CD14-positive monocyte (primary cell): ENCODE results near the gene CNTN5. TPM values are rescaled to one million over a fixed set of nuclear protein-coding genes. Genes with fewer than 3 reads are reported as not detected.

Source experiments
- DNase-seq, 3 donors: peaks; one replicate each; pipeline ENCODE4 v3.0.0-alpha.2; 2011 to 2022
- H2AFZ ChIP-seq: 2 replicates; pipeline ENCODE4 v1.6.0; 2012; ENCODE audit warnings: mild to moderate bottlenecking, low read depth, low read length, inconsistent platforms; ENCODE audit not compliant: insufficient read depth, poor library complexity, severe bottlenecking
- H3K27ac ChIP-seq, 2 donors: 1 replicate in 1 of 2; 2 replicates in 1 of 2; pipeline ENCODE4 v1.5.1; 2012 to 2013; ENCODE audit warnings: low read length in 2 of 2, control low read depth in 1 of 2, inconsistent platforms in 1 of 2, low read depth in 1 of 2, mild to moderate bottlenecking in 1 of 2
- H3K27me3 ChIP-seq, 2 donors: one replicate each; pipeline versions ENCODE4 v1.6.0 to v1.6.1; 2011 to 2013; ENCODE audit warnings: low read length in 2 of 2; ENCODE audit not compliant: control insufficient read depth in 2 of 2, insufficient read depth in 2 of 2
- H3K36me3 ChIP-seq, 2 donors: replicated peaks in 1 of 2; 1 replicate in 1 of 2; 2 replicates in 1 of 2; pipeline versions ENCODE4 v1.5.1 to v1.6.1; 2012 to 2013; ENCODE audit warnings: low read length in 2 of 2, control low read depth in 1 of 2, inconsistent platforms in 1 of 2, mild to moderate bottlenecking in 1 of 2; ENCODE audit not compliant: insufficient read depth in 2 of 2, control insufficient read depth in 1 of 2
- H3K4me1 ChIP-seq, 2 donors: 1 replicate in 1 of 2; 2 replicates in 1 of 2; pipeline versions ENCODE4 v1.5.1 to v1.6.1; 2012 to 2013; ENCODE audit warnings: low read length in 2 of 2, control low read depth in 1 of 2, inconsistent platforms in 1 of 2, mild to moderate bottlenecking in 1 of 2, moderate library complexity in 1 of 2; ENCODE audit not compliant: insufficient read depth in 2 of 2, control insufficient read depth in 1 of 2
- H3K4me2 ChIP-seq: replicated peaks from 2 replicates; pipeline ENCODE3; 2012; ENCODE audit warnings: low read length, moderate library complexity, mild to moderate bottlenecking; ENCODE audit not compliant: poor library complexity, severe bottlenecking; ENCODE audit errors: extremely low read depth
- H3K4me3 ChIP-seq, 3 experiments: fragments of 200-600 bp in 1 of 3; sonication (generic) in 1 of 3; replicated peaks in 1 of 3; 1 replicate in 2 of 3; 2 replicates in 1 of 3; pipeline ENCODE4 v1.5.1; 2011 to 2013; ENCODE audit warnings: low read length in 3 of 3, mild to moderate bottlenecking in 3 of 3, control low read depth in 2 of 3, low read depth in 2 of 3, inconsistent platforms in 1 of 3, moderate library complexity in 1 of 3
- H3K79me2 ChIP-seq: 2 replicates; pipeline ENCODE4 v1.6.0; 2012; ENCODE audit warnings: mild to moderate bottlenecking, control low read depth, inconsistent platforms, low read length, moderate library complexity; ENCODE audit not compliant: insufficient read depth
- H3K9ac ChIP-seq: 2 replicates; pipeline ENCODE4 v1.6.0; 2017; ENCODE audit warnings: low read length, mild to moderate bottlenecking; ENCODE audit not compliant: insufficient read depth, poor library complexity, severe bottlenecking
- H3K9me3 ChIP-seq, 2 donors: replicated peaks in 1 of 2; 1 replicate in 1 of 2; 2 replicates in 1 of 2; pipeline versions ENCODE4 v1.5.1 to v1.6.1; 2012 to 2013; ENCODE audit warnings: low read length in 2 of 2, control low read depth in 1 of 2; ENCODE audit not compliant: control insufficient read depth in 1 of 2, insufficient read depth in 1 of 2
- H4K20me1 ChIP-seq: 2 replicates; pipeline ENCODE4 v1.6.0; 2012; ENCODE audit warnings: mild to moderate bottlenecking, low read length, control low read depth, moderate library complexity; ENCODE audit not compliant: insufficient read depth
- H3K27ac Mint-ChIP-seq, 7 donors: one replicate each; pipeline ENCODE4 v1.8.0; 2020; ENCODE audit warnings: mild to moderate bottlenecking in 7 of 7, mixed read lengths in 7 of 7, moderate library complexity in 6 of 7, inconsistent platforms in 2 of 7
- H3K27me3 Mint-ChIP-seq, 3 donors: one replicate each; pipeline ENCODE4 v1.8.0; 2021 to 2022; ENCODE audit warnings: low read depth in 3 of 3, mild to moderate bottlenecking in 3 of 3, mixed read lengths in 3 of 3, moderate library complexity in 3 of 3, inconsistent platforms in 1 of 3
- H3K36me3 Mint-ChIP-seq, 2 donors: one replicate each; pipeline ENCODE4 v1.8.0; 2020; ENCODE audit warnings: mixed read lengths in 2 of 2, inconsistent platforms in 1 of 2, mild to moderate bottlenecking in 1 of 2
- H3K4me1 Mint-ChIP-seq: one replicate; pipeline ENCODE4 v1.8.0; 2020; ENCODE audit warnings: mild to moderate bottlenecking, mixed read lengths
- H3K4me3 Mint-ChIP-seq, 2 donors: one replicate each; pipeline ENCODE4 v1.8.0; 2020; ENCODE audit warnings: mild to moderate bottlenecking in 2 of 2, mixed read lengths in 2 of 2, moderate library complexity in 1 of 2
- H3K9me3 Mint-ChIP-seq, 7 donors: one replicate each; pipeline ENCODE4 v1.8.0; 2020 to 2022; ENCODE audit warnings: mixed read lengths in 7 of 7, mild to moderate bottlenecking in 6 of 7, moderate library complexity in 6 of 7, inconsistent platforms in 2 of 7
- CTCF ChIP-seq: fragments of 200-600 bp; IDR thresholded peaks from one replicate; pipeline ENCODE4 v1.8.0; 2022; ENCODE audit warnings: antibody characterized with exemption, mild to moderate bottlenecking
- WGBS: methylation state at CpG from one replicate; pipeline ENCODE4 v1.1.5; 2013; ENCODE audit warnings: missing lambda C conversion rate; ENCODE audit not compliant: insufficient coverage; 5-methylcytosine and 5-hydroxymethylcytosine counted together
- intact Hi-C, 2 donors: fragments of 100-400 bp; cut with micrococcal nuclease; formaldehyde crosslinking; loops; one replicate each; pipeline versions ENCODE4 v1.15.0 to v1.15.1; 2023
- polyA plus RNA-seq, 3 donors: library from polyadenylated mRNA; depleted of rRNA in 1 of 3; unstranded in 2 of 3; stranded (reverse) in 1 of 3; fragments of 300-500 nt in 2 of 3; fragments of >200 nt in 1 of 3; fragmentation: Illumina TruSeq in 2 of 3; gene quantifications; 1 replicate in 2 of 3; 2 replicates in 1 of 3; pipeline ENCODE4 v1.2.3, GENCODE V29; 2012 to 2021

CNTN5 gene
- polyA plus RNA-seq, 3 donors: not detected

DNA sequence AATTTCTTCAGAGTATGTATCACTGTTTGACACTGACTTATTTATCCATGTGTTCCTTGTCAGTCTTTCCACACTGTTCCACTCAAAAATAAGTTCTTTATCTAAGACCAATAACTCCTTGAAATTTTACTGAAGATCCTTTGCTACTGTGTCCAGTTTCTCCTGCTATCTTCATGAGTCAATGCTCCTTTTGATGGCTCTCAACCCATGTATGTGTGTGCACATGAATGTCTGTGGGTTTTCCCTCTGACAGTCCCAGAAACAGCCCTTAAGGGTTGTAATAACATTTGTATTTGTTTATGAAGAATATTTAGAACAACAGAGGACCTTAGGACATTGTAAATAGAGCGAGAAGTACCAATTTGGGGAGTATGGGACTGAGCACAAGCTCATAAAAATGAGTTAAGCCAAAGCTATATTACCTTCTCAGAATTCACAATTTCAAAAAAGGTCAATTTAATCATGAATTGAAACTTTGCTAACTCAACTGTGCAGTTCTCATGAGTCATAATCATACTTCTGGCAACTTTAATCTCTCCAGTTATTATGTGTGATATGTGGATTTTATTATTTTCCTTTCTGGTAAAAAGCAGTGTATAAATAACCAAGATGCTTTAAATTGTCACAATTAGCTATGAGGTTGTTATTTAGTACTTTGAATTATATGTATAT is 533.6 kb downstream of the CNTN5 start:
- H3K9ac ChIP-seq: no peak overlapping the region
- H2AFZ ChIP-seq: no peak overlapping the region
- H3K36me3 ChIP-seq: no peaks in the 10 kb centered on the region
- no CpG with 5 or more reads among the region's 1 CpG for WGBS
- H3K4me1 Mint-ChIP-seq: no peaks in the 10 kb centered on the region
- no peaks in the 10 kb centered on the region for H3K36me3 Mint-ChIP-seq
- no peaks in the 10 kb centered on the region for H3K4me1 ChIP-seq
- no peaks in the 10 kb centered on the region for H3K9me3 ChIP-seq
- DNase-seq: no peak
- no peaks in the 10 kb centered on the region for H3K79me2 ChIP-seq
- TF ChIP-seq CTCF: no peak
- H3K4me2 ChIP-seq: no peak overlapping the region
- H3K4me3 ChIP-seq: no peak overlapping the region
- no peaks in the 10 kb centered on the region for H3K27me3 Mint-ChIP-seq
- no peaks in the 10 kb centered on the region for H3K27me3 ChIP-seq
- intact Hi-C loops: no loop called here
- H3K27ac ChIP-seq: no peak overlapping the region
- H3K9me3 Mint-ChIP-seq: no peaks in the 10 kb centered on the region
- H4K20me1 ChIP-seq: no peaks in the 10 kb centered on the region
- H3K4me3 Mint-ChIP-seq: no peak overlapping the region
- H3K27ac Mint-ChIP-seq: no peak overlapping the region

DNA sequence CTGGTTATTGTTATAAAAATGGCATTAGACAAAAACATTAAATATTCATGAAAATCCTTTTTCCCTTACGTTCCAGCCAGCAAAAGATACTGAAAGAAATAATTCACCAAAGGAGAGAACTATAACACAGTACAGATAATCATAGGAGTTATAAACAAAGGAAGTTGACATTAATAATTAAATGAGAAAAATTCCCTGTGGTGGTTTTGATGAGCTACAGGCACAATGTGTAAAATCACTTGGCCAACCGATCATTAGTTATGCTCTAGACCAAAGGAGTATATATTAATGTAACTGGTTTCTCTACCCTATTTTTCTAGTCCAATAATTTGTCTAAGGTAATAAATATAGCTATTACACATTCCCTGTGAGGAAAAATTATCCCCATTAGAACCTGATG is 534.7 kb downstream of the CNTN5 start:
- WGBS: no CpG with 5 or more reads among the region's 2 CpGs
- H3K79me2 ChIP-seq: no peaks in the 10 kb centered on the region
- no peak overlapping the region for H3K4me2 ChIP-seq

More for the DNA sequence above, 534.7 kb downstream of the CNTN5 start:
- DNase-seq: no peak
- TF ChIP-seq CTCF: no peak
- Histone ChIP-seq H4K20me1 (no peaks in the 10 kb centered on the region), H3K4me1 (no peaks in the 10 kb centered on the region), H2AFZ (no peak overlapping the region), H3K27me3 (no peaks in the 10 kb centered on the region), H3K9me3 (no peaks in the 10 kb centered on the region), H3K4me3 (no peak overlapping the region), H3K27ac (no peak overlapping the region), H3K9ac (no peak overlapping the region), H3K36me3 (no peaks in the 10 kb centered on the region)
- Mint-ChIP-seq H3K9me3 (no peaks in the 10 kb centered on the region), H3K36me3 (no peaks in the 10 kb centered on the region), H3K27ac (no peak overlapping the region), H3K27me3 (no peaks in the 10 kb centered on the region), H3K4me3 (no peak overlapping the region), H3K4me1 (no peaks in the 10 kb centered on the region)
- intact Hi-C loops: no loop called here
